Stimulated activated CD4-positive, alpha-beta T cell treated with anti-CD3 and anti-CD28 coated beads, Interleukin-4, amount 100 ng/mL, for 1 hour (primary cell): ENCODE data around the gene BMP7.
"Not testable (repeated sequence)": the region's sequence is repeated elsewhere in the genome, so short reads cannot be mapped to it uniquely, and the experiment has no call there.

Experiments
- DNase-seq: peaks from one replicate; pipeline ENCODE4 v3.0.0-alpha.2; 2020

The BMP7 gene

DNA sequence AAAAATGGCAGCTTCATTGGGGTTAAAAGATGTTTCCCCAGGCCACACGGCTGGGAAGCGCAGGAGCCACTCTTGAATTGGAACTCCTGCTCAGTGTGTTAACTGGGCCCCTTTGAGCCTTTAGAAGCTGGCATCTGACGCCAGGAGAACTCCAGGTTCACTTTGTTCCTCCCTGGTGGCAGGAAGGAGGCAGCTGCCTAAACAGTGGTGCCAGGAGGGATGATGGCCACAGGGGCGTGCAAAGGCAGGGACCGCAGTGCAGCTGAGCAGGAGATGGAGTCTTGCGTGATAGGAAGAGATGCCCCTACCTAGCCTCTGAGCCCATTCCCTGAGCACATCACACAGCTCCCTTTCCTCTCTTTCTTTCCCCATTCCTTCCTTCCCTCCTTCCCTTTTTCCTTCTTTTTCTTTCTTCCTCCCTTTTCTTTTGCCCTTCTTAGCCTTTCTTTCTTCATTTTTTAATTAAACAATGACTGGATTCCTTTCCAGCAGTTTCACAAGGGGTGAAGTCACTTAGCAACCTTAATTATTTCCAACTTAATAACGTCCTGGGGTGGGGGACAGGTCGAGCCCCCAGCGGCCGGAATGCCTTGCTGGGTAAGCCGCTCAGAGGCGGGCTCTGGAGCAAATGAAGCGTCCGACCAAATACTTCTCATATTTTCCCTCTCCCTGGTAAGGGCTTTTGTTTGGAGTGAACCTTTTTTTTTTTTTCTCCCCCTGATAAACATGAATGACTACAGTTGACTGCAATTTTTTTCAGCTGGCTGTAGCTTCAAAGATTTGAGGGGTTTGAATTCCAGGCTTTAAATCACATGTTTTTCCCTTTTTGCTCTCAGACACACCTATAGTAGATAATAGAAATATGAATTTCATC is 20.8 kb upstream of the BMP7 start:
- DNase-seq = no peak

DNA sequence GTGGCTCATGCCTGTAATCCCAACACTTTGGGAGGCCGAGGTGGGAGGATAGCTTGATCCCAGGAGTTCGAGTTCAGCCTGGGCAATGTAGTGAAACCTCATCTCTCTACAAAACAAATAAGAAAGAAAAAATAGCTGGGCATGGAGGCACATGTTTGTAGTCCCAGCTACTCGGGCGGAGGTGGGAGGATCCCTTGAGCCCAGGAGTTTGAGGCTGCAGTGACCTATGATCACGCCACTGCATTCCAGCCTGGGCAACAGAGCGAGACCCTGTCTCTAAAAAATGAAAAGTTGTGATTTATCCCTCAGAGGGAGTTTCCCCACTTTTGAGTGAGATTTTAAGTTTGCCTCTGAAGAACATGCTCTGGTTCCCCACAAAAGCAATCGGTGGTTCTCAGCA is 17.4 kb upstream of the BMP7 start:
- DNase-seq = no peak

DNA sequence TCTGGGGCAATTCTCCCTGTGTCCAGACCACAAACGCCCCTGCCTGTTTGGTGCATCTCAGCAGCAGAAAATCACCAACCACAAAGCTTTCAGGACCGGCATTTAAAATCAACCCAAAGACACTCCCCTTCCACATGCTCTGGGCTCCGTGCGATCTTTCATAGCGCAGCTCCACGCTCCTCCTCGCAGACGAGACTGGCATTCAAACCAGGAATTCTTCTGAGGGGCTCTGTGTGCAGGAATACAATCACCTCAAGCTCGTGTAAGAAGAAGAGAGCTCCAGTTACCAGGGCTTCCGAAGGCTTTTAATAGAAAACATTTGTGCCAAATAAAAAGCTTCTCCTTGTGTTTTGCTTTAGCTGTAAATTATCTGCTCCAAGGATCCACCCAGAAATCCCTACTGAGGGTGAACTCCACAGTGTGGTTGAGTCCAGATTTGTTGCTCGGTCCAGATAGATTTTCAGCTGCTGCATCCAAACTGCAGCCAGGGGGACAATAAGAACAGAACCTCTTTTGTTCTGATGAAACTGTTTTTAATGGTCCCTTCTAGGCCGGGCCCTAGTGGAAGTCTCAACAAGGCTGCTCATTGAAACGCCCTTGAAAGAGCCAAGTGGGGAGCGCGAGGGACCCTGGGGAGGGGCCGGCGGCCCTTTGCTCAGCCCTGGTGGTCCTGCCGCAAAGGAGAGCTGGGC is 16.4 kb upstream of the BMP7 start:
- DNase-seq = no peak

DNA sequence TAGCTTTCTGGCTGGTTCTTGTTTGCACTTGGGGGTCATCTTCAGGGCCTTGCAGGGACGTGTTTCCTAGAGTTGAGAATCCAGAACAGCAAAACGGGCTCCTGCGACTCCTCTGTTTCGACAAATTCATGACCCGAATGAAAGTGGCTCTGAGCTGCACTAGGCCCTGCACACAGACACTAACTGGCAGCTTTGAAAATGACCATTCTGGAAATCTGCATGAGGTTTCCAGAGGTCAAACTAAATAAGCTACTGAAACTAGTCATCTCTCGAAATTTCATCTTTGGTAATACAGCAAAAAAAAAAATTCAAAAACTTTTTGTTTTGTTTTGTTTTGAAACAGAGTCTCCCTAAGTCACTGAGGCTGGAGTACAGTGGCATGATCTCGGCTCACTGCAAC is 15.5 kb upstream of the BMP7 start:
- DNase-seq = no peak

DNA sequence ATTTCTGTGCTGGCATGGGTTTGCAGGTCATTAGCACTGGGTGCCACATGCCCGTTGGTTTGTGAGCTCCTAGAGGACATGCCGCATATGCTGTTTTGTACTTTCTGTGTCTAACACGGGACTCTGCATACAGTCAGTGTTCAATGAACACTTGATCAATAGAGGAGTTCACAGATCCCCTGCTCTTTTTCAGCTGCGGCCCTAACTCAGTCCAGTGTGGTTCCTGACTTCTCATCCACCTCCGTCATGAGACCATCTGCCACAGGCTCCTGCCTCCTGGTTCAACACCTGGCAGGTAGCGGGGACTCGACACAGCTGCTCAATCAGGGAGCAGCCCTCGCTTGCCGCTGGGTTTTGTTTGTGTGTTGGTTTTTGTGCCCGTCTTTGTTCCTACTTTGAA is 13.8 kb upstream of the BMP7 start:
- DNase-seq = no peak

DNA sequence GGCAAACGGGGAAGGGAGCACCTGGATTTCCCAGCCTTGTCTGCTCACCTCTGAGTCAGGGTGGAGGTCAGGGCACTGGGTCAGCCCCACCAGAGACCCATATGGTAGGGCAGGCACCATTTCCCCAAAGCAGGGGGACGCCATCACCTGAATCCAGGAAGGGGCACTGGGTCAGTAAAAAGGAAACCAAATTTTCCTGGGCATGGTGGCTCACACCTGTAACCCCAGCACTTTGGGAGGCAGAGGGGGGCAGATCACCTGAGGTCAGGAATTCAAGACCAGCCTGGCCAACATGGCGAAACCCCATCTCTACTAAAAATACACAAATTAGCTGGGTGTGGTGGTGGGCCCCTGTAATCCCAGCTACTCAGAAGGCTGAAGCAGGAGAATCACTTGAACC is 13.1 kb upstream of the BMP7 start:
- not testable (repeated sequence) for DNase-seq

DNA sequence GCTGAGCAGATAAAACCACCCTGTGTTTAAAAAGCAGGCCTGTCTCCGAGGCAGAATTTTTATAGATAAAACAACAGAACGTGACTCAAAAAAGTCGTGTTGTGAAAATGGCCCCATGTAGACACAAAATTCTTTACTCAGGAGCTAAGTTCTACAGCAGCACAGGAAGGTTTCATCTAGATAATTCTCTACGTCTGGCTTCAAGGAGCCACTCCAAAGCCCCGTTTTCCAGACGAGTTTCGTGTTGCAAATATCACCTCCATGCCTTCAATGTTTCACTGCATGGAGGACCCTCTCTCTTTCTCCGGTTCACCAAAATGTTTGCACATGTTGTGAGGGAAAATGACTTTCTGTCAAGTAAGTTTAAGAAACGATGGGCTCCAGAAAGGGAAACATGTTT is 12.0 kb upstream of the BMP7 start:
- DNase-seq = no peak

DNA sequence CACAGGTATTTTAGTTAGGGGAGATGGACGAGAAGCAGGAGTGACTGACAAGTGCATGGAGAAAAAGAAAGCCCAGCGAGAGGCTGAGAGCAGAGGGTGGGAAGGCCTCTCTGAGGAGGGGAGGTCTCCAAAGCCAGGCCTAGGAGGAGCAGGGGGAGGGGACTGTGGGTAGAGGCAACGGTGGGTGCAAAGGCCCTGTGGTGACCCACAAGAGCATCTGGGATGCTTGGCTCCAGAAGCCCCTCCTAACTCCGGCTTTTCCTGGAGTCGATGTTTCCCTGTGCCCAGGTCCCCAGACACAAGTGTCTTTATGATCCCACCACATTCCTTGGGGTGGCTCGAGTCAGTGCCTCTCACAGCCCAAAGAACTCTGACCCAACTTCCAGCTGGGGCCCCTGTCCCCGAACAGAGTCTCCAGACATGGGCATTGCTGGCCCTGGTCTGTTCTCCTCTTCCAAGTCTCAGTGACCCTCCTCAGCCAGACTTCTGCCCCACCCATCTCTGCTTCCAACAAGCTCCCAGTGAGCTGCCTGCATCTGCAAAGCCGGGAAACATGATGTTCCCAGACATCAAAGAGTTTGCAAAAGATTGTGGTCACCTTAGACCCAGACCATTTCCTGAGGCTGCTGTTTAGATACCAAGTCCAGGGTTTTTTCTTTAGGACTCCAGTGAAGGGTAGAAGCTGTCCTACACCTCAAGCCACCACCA is 11.1 kb upstream of the BMP7 start:
- DNase-seq = no peak

DNA sequence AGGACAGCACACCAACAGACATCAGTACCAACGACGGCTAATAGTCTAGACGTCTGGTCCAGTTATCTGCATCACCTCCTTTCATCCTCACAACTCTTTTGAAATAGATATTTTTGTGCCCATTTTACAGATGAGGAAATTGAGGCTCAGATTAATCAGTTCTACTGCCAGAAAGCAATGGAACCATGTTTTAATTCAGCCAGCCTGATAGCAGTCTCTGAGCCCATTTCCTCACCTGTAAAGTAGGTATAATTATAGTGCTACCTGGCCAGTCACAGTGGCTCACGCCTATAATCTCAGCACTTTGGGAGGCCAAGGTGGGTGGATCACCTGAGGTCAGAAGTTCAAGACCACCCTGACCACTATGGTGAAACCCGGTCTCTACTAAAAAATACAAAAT is 9.8 kb upstream of the BMP7 start:
- DNase-seq = no peak

DNA sequence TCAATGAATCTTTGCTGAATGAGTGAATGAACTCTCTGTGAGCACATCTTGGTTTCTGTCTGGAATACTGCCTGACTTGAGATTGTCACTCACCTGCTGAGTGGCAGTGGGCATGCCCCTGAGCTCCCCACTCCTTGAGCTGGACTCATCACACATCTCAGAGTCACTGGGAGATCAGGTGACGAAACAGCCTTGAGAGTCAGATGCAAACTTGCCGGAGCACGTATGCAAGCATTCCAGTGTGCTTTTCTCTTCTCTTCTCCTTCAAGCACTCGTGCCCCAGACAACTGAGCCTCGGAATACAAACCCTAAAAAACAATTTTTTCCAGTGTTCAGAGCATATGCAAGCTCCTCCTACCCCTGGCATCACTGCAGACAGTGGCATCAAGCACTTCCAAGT is 9.4 kb upstream of the BMP7 start:
- no peak for DNase-seq

DNA sequence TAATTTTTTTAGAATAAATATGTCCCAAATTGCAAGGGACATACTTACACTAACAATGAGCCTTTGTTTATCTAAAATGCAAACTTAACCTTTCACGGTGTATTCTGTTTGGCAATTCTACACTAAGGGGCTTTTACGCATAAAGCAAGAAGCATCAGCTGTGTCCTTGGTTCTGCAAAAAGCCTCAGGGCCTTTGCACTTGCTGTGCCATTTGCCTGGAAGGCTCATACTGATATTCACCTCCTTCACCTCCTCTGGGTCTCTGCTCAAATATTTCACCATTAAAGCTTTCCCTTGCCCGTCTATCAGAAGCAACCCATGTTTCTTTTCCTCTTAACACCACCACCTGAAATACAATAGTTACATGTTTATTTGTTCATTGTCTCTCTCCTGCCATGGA is 8.9 kb upstream of the BMP7 start:
- no peak for DNase-seq

DNA sequence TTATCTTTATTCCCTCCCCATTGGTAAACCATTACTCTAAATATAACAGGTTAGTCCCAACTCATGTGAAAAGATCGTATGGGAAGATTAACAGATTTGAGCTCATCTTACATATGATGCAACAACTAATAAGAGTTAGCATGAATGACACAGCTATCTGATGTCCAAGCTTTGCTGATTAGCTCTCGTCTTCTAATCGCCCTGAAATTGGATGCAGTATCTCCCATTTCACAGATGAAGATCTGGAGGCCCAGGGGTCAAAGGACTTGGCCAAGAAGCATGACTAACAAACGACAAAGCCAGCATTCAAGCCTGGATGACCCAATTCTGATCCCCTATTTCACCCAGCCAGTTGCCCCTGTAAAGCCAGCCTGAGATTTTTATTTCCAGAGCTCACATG is 8.4 kb upstream of the BMP7 start:
- no peak for DNase-seq

DNA sequence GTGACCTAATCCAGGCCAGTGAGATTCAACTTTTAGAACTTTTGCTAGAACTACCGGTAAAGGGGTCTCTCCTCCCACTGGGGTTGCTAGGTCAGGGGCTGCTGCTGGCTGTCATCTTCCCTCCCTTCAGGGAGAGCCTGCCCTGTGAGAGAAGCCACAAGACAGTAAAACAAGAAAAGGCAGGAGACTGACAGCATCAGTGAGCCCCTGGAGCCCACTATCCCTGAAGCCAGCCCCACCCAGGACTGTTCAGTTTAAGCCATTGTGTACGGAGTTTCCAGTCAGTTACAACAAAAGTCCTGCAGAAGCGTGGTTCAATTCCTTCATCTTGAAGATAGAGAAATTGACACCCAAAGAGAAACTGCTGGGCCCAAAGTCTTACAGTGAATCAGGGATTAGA is 7.9 kb upstream of the BMP7 start:
- no peak for DNase-seq

DNA sequence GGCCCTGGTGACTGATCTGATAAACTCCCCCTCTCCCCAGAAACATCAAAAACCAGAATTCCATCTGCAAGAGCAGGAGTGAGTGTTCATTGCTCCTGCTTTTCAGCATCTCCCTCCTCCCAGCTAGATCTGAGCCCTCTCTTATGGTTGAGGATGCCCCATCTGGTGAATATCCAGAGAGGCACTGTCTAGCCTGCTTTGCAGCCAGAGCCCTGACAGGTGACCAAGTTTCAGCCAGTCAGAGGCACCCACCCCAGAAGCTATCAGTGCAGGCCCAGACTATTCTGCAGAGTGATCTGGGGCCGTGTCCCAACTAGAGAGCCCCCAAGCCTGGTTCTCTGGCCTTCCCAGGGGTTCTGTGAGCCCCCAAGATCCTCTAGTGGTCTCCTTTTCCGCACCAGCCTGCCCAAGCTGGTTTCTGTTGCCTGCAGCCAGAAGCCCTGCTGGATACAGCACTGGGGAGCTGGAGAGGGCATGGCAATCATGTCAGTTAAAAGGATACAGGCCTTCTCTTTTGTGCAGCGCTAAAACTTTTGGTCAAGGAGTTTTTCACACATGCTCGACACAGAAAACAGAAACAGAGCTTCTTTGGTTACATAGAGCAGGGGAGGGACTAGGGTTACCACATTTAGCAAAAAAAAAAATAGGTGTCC is 6.6 kb upstream of the BMP7 start:
- no peak for DNase-seq

DNA sequence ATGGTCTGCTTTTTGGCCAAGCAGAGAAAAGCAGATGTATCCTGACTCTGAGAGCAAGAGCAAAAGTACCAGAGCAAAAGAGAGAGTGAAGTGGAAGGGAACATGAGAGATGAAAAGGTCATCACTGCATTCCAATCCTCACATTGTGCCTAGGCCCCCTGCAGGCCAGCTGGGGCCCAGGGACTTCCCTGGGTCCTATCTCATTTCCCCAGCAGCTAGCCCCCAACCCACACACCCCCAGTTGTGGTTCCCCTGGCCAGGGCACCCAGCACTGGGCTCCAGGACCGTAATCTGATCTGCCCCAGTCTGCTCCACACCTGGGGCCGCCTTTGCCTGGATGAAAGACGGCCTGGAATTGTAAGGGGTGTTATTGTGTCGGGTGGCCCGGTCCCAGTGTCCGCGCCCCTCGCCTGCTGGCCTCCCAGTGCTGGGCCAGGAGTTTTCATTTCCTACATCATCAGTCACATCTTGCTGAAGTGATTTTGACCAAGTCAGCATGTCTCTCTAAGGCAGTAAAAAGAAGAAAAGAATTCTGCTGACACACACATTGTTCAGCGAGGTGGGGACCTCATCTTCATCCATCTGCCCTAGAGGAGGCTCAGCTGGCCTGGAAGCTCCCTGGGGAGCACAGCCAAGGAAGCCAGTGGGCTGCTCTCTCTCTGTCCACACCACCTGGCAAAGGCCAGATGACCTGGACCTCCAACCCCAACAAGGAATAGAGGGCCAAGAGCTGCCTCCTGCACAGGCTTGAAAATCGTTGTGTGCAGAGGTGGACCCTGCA is 4.0 kb upstream of the BMP7 start:
- no peak for DNase-seq

DNA sequence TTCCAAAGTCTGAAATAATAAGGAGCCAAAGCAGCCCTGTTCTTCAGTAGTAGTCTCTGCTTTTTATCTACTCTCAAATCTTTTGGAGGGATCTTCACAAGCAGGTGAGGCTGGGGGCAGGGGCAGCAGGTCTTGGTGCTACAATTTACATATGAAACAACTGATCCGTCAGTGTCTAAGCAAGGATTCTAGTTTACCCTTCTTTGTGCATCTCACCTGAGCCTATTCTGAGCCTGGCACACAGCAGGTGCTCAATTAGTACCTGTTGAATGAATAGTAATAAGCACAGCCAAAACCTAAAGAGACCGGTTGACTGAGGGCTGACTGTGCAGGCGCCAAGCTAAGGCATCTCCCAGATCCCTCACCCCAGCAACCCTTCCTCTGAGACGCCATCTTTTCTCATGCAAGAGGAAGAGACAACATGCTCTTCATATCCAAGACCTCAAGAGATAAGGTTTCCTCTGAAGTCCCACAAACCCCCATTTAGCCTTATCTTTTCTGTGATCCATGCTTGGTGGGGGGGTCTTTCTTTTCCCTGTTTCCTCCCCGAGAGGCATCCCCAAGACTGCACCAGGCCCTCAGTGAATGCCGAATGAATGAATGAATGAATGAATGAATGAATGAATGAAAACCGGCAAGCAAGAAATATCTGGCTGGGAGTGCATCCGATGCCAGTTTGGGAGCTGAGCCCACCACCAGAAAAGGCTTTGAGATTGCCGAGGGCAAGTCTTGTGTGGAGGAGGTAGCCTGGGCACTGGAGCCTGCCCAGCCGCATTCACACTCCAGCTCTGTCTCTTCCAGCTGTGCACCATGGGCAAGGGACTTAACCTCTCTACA is 2.9 kb upstream of the BMP7 start:
- DNase-seq = no peak

DNA sequence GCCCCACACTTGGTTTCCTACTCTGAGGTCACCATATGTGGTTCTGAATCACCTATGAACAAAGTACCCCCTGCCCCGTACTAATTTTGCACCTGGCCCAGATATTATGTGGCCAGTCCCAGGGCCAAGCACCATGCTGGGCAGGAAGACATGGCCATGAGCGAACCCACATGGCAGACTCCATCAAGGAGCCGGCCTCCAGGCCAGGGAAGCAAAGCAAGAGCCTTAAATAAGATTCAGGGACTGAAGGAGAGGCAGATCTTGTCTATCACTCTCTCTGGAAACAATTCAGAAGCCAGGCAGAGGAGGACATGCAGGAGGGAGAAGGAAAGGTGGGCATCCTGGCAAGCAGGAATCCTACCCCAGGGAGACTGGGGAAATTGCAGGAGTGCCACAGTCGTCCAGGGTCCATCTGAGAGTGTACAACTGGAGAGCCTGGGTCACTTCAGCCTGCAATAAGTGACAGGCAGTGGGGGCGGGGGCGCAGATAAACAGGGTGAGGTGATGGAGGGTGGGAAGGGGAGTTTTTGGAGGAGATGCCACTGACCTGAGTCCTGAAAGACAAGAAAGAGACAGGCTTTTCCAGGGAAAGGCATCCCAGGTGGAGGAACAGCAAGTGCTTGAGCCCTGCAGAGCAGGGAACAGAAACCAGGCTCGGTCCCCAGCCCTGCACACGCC is 2.1 kb upstream of the BMP7 start:
- DNase-seq = no peak

DNA sequence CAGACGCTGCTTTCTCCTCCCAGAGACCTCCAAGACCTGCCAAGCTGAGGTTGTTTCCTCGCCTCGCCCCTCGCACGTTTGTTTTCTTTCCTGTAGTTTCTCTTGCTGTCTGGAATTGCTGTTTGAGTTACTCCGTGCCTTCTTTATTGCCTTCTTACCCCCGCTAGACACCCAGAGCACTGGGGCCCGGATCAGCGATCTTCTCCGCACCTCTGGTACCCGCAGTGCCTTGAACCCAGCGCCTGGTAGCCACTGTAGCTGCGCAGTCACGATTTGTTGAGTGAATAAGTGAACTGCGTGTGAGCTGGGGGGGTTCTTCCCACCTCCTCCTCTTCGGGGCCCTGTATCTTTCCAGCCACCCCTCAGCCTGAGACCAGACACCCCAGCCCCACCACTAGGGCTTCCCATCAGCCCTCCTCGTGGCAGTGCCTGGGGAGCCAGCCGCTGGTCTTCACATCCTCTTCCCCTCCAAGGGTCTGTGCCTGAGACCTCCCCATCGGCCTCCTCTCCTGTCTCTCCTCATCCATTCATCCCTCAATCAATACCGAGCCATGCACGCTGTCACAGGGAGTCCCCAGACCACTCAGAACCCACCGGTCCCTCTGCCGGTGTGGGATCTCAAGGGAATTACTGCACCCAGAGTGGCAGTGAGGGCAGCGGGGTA is 849 bp upstream of the BMP7 start:
- DNase-seq = no peak

DNA sequence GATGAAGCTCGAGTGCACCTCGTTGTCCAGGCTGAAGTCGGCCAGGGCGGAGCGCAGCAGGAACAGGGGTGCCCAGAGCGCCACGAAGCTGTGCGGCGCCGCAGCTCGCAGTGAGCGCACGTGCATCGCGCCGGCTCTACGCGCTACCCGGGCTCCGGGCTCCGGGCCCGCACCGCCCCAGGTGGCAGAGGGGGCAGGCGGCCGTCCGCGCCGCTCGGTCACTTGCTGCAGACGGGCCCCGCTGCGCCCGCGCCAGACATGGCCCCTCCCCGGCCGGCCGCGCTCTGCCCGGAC is 497 bp downstream of the BMP7 start:
- DNase-seq = no peak

DNA sequence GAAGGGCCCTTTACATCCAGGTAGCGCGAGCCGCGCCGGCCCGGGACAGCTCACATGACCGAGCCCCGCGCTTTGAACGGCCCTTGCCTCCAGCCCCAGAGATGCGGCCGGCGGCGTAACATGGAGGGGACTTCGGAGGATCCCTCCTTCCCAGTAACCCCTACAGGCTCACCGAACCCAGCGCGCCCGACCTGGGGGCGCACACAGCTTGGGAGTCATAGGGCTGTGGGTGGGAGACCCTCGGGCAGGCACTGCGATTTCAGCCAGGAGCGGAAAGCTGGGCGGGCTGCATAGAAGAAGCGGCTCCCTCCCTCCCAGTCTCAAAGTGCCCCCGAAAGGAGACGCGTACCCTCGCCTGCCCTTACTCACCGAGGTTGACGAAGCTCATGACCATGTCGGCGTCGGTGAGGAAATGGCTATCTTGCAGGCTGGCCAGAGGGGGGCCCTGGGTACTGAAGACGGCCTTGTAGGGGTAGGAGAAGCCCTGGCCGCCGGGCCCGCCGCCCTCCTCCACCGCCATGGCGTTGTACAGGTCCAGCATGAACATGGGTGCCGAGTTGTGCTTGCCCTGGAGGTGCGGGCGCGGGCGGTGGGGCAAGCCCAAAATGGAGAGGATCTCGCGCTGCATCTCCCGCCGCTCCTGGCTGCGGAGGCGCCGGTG is 975 bp downstream of the BMP7 start:
- DNase-seq = no peak
